HG03571 (cell line): Measurements from ENCODE around the gene DDX20.
A peak's percentile ranks its signal among the peaks of the same experiment; 100 is the strongest.
"Not testable (repeated sequence)": the region's sequence is repeated elsewhere in the genome, so short reads cannot be mapped to it uniquely, and the experiment has no call there.

Experiments
- ATAC-seq: cut with Tn5 transposase; IDR thresholded peaks from one replicate; pipeline ENCODE4 v1.9.1; 2021; ENCODE audit not compliant: unreplicated experiment

DDX20 gene

DNA sequence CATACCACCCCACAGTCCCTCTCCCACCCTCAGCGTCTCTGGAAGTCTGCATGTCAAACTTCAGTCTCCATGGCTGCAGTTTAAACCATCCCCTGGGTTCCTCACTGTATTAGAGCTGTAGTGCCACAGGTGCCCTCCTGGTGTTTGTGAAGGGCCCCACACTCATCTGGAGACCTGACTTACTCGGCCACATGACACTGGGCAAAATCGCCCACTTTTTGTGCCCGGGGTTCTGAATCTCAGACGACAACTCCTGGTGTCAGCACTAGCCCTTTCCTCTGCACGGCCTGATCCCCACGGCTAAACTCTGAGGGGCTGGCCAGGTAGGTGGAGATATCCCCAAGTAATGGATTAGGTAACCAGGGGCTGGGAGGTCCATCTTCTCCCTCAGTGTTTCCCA, 23.0 kb upstream of the DDX20 start:
- no peak for ATAC-seq

DNA sequence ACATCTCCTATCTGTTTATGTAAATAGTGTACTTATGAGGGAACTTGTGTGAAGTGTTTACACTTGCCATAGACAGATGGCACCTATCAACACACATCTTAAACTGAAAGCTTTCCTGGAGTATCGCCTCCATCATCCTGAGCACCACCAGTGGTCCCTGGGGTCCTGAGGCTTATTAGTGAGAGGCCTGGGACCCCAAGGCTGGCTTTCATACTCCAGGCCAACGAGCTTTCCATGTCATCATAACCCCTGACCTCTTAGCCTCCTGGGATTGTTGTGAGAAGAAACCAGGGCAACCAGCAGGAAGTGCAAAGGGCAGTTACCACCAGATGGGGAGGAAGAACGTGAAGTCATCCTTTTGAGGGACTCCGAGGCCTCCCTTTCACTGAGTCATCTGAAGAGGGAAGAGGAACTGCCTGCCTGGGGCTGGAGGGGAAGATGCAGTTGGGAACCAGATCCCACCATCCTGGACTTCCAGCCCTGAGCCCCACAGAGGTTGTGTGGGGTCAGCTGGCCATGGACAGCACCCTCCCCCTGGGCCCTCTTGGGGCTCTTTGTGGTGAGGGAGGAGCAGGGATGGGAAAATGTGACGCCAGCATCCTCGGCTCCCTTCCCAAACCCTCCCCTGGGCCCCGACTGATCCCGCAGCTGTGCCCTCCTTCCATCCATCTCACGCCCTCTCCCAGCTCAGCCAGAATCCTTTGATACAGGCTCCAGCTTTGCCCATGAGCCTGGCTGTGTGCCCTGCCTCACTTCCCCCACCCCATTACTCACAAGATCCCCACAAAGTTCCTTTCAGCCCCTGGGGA, 22.3 kb upstream of the DDX20 start:
- no peak for ATAC-seq

DNA sequence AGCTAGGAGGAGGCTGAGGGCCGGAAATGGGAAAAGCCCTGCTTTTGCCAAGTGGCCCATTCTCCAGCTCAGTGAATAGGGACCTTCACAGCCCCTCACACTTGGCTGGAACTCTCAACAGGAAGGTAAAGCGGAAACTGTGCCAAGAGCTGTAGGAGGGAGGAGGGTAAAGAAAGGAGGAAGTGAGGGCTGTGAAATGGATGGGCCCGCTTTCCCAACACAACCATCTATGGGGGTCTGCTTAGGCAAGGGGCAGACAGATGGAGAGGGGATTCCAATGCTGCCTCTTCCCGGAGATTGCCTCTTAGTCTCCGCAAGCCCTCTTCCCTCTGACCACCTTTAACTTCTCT, 21.7 kb upstream of the DDX20 start:
- no peak for ATAC-seq

DNA sequence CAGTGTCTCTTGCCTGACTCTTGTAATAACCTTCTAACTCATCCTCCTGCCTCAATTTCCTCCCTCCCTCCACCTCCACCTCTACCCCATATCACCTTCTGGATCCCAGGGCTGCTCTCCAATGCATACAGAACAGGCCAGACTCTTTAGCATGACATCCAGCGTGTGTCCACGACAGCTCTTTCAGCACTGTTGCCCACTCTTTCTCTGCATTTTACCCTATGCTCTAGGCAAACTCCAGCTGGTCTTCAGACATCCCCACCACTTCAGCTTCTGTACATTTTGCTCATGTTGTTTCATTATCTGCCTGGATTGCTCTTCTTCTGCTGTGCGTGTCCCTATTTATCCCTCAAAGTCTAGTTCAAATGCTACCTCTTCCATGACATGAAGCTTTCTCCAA, 21.3 kb upstream of the DDX20 start:
- no peak for ATAC-seq

DNA sequence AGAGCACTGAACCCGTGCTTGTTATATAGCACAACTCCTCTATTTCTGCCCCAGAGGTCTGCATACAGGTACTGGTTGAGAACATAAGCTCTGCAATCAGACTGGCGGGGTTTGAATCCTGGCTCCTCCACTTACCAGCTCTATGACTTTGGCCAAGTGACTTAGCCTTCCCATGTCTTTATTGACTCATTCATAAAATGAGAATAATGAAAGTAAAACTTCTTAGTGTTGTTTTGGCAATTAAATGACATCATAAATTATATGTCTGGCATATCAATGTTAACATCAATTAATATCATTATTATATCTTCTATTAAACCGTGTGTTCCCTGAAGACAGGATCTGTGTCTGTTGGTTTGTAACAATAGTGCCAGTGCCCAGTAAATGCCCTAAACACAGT, 20.8 kb upstream of the DDX20 start:
- no peak for ATAC-seq

DNA sequence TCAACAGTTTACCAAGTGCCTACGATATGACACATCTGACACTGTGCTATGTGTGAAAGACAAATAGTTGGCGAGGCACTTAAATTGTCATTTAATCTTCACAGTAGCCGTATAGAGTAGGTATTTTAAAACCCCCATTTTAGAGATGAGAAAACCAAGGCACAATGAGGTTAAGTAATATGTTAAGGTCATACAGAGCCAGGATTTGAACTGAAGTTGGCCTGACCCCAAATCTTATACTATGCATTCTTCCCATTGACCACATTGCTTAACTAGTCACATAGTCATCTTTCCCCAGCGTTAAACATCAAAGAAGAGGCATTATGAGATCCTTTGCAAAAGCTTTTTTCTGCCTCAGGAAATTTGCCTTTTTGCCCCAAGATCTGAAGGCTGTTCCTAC, 20.4 kb upstream of the DDX20 start:
- ATAC-seq = no peak

DNA sequence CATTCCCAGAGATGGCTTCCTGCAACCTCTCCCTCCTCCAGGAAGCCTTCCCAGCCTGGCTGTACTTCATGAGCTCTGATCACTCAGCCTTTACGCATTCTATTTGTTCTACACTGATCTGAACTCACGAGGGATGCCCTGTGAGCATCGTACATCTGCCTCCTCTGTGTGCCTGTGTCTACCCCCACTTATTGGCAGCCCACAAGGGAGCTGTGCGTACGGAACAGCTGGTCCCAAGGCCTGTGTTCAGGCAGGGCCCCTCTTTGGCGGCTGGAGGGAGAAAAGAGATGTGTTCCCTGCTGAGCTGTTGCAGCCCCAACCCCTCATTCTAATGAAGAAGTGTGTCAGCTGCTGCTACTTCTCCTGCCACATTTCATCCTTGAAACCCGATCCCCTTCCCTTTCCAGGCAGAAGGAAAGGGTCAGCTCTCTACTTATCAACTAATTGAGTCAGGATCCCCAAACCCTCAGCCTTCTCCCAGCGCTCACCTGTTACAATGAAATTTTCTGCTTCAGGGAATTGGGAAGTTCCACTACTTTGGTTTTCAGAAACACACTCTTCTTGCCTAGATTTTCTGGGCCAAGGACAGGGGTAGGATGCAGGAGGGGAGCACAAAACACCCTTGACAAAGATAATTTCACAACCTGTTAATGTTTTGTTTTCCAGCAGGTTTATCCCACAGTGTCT, 19.7 kb upstream of the DDX20 start:
- no peak for ATAC-seq

DNA sequence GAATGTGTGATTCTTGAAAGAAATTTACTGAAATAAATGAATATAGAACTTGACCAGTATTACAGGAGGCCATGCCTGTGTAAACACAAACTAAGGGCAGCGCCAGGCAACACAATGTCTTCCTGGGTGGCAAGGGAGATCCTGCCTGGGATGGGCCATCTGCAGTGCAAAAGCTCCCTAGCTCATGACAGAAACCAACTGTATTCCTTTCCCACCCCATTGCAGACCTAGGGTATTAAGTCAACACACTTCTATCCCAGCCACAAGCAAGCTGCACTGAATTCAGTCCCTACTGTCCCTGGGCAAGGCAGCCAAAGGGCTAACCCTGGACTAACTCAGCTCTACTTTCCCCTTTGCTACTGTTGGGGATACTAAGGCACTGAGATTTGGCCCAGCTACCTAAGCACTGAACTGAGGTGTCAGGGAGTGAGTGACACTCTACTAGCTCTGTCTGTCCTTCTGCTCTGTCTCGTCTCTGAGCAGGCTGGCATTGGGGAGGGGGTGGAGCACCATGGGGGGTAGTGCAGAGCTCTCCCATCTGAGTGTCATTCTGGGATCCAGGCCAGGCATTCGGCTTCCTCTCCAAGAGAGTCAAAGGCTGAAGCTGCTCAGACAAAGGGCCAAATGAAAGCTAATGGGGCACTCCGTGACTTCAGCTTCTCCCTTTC, 19.0 kb upstream of the DDX20 start:
- no peak for ATAC-seq

DNA sequence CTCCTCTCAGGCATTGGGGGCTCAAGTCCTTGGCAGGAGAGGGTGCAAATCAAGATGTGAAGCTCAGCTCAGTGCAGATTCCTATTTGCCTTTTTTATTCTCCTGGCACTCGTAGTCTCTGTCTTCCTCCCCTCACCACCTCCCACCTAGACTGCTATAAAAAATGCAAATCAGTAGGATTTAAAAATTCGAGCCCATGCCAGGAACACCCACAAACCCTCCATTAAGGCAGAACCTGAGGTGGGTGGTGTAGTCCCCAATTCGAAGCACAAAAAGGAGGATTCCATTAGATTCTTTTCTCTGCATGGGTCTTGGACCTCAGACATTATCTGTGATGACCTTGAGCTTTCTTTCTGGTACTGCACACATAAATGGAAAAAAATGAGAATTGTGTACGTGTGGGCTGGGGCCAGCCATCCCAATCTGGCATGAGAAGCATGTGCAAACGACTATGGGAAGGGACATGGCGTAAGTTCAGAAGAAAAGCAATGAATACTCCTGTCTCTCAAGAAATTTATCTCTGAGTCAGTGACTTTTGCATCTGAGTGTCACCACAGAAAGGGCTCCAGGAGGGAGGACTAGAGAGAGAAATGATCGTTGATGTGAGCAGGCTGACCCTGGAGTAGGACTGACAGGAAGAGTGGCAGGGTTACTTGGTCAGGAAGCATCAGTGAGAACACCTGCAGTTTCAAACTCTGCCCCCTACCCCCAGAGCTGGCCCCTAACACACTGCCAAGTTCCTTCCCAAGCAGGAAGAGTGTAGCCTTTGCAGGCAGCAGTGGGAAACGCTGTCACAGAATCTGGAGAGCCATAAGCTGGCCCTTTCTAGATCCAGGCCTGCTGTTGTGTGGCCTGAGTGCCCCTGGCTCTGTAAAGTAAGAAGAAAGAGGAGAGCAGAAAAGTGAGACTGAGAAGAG, 18.2 kb upstream of the DDX20 start:
- ATAC-seq = no peak

DNA sequence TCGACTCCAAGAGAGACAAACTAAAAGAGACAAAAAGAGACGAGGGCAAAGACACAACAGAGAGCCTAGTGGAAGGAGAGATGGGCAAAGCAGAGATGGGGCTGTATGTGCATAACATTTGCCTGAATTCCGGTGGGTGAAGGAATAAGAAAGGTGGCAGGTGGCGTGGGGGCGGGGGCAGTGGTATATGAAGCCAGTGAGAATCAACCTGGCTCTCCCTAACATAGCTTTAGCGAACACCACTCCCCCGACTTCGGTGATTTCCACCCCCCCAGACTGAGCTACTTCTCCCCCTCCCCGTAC, 17.6 kb upstream of the DDX20 start:
- no peak for ATAC-seq

DNA sequence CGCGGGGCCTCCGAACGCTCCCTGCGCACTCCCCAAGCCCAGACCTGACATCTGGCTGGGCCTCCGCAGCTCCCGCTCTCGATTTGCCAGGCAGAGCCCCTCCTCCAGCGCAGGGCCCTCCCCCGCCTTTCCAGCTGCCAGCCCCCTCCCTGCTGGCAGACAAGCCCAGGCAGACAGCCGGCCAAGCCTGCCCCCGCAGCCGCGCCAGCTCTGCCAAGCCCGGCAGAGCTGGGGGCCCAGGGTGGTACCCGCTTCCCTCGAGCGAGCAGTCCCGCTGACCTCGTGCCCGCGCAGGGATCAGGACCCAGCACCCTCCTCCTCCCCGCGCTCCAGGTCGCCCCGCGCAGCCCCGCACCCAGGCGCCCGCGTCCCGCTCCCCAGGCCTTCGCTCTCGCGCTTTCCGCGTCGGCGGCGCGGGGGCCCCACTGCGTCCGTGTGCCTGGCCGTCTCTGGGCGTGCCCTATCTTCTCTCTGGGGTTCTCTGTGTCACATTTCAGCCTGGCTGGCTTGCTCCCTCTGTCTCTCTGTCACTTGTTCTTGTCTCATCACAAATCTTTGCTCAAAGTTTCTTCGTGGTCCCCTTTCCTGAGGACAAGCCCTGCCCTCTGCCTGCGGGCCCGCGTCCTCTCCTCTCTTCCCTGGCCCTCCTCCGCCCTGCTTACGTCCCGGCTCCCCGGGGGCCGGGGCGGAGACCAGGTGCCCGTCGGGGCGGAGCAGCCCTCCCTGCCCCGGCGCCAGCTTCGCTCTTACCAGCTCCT, 17.1 kb upstream of the DDX20 start:
- ATAC-seq = peak; percentile 49

DNA sequence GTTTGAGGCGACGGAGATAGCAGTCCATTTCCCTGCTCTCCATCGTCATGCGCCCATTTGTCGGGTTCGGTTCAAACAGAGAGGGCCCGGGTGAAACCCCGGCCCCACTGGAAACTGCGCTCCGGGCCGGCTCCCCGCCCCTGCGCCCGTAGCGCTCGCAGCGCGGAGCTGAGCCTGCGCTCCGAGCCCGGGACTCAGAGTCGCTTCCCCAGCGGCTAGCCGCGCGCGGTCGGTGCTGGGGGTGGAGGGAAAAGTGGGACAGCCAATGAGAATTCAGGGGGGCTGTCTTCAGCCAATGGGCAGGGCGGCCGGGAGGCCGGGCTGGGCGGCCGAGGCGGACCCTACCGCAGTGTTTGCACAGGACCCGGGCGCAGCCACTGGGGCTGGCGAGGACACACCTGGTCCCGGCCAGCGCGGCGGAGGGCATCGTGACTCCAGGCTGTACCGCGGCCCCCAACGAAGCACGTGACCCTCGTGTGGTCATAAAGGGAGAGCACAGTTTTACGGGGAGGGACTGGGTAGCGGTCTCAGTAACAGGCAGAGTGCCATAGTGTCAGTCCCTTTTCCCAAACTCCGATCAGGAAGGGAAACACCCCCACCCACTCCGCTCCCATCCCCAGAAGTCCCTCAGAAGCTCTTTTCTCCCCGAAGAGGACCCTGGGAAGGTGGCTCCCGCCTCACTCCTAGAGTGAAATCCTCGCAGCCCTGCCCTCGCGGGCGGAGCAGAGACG, 16.3 kb upstream of the DDX20 start, which contains the start of gene INKA2:
Gene INKA2, minus strand, starts transcription at position 202 of the 731 bp plus-strand sequence. Its CDS starts 153 bp downstream, at position 49.
- ATAC-seq = peak; percentile 86

DNA sequence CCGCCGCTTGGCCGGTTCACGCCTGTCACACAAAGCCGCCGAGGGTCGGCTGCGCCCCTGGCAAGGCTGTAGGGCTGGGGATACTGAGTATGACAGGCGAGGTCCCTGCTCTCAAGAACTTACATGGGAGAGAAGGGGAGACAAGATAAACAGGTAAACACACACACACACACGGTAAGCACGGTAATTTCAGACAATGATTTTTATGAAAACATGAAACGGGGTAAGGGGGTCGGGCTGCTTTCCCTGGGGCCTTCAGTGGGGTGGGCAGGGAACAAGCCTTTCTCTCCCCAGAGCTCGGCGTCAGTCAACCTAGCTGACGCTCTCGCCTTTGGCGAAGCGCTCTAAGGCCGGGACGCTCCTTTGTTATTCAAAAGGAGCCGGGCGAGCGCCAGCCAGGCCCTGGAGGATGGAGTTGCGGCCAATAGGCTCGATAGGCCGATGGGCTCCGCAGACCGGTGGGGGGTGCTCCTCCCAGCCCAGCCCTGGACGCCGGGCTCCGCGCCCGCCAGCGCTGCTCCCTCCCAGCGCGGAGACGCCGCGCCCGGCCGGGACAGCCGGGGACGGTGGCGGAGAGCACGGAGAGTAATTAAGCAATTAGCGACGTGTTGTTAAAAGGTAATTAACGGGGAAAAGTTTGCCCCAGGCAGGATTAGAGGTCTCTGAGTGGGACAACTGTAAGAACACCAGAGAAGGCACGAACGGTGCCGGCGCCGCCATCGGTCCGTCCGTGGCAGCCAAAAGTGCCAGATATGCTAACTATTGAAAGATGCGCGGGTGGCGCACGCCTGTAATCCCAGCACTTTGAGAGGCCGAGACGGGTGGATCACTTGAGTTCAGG, 15.6 kb upstream of the DDX20 start:
- no peak for ATAC-seq

DNA sequence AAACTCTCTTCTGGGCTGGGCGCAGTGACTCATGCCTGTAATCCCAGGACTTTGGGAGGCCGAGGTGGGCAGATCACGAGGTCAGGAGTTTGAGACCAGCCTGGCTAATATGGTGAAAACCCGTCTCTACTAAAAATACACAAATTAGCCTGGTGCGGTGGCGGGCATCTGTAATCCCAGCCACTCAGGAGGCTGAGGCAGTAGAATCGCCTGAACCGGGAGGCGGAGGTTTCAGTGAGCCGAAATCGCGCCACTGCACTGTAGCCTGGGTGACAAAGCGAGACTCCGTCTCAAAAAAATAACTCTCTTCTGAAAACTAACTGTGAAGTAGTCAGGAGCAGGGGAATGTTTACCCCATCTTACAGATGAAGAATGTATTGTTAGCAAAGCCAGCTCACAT, 13.4 kb upstream of the DDX20 start:
- not testable (repeated sequence) for ATAC-seq

DNA sequence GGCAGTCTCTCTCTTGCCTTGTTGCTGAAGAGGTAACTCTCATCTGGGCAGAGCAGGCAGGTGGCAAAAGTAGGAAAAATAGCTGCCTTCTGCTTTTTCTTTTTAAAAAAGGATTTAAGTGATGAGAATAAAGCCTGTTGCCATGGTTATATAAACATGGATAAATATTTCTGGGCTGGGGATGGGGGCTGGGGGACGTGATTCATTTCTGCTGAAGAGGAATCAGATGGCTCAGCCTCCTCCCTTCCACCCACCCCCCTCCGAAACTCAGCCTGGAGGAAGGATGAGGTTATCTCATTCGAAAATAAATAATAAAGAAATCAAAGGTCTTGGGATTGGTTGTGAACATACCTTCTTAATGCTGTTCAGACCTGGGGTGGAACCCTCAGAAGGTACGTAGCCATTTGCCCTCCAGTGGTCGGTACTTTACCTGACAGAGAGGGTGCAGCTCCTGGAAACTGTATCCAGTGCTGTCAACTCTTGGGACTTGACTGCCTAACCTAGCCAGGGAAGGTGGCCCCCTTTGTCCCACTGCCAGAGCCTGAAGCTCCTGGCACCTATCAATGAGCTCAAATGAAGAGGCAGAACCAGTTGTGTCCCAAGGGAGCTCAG, 12.7 kb upstream of the DDX20 start:
- no peak for ATAC-seq

DNA sequence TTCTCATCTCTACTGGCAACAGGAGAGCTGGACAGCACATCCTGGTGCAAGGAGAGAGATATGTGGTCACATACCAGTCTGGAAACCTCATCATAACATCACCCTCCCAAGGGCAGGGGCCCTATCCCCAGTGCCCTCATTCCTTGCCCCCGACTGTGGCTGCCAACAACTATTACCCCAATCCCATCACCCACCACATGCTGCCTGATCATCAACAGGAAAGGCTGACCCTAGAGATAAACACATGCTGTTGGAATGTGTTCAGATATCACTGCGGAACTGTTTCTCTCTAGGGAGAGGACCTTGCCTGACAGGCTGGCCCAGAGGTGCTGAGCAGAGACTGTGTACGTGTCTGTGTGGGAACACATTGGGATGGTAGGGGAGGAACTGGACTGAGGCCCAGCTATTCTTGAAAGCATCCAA, 12.0 kb upstream of the DDX20 start:
- no peak for ATAC-seq

DNA sequence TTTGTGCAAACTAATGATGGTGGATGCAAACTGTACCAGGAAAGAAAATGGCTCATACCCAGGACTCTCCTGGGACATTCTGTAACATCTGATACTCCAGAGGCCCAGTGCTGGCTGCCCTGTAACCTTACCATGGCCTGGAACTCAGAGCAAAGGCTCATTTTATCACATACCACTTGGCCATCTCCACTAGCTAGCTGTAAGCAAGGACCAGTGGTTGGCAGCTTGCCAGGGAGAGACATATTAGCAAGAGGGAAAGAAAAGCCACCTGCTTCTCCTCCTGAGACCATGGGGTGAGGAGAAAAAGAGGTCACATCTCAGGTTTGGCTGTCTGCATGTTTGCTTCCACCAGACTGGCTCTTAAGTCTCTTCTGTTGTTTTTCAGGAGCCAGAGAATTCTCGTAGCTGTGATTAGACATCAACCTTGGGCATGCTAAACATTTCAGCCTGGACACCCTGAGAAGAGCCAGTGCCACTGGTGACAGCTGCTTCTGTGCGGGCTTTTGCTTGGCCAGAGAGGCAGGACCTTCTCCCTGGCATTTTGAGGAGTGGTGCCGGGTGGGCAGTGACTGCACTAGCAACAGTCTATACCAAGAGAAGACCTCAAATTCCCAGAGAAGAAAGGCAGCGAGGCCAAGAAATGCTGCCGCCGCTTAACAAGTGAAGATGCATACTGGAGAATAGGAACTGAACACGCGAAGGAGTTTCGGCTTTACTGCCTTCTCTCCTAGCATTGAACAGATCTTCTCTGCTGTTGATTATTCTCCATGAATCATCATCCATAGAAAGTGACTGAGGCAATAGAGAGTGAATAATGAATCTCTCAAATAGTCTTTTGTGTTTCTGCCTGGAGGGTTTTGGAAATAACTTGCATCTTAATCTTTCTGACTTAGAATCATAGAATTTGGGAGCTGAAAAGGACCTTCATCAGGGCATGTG, 9.8 kb upstream of the DDX20 start:
- no peak for ATAC-seq
